ENCODE results near the gene CYSRT1. TPM values are rescaled to one million over a fixed set of nuclear protein-coding genes. Genes with fewer than 3 reads are reported as not detected.

The CYSRT1 gene
- total RNA-seq, 1 donor: 0.36 TPM

DNA sequence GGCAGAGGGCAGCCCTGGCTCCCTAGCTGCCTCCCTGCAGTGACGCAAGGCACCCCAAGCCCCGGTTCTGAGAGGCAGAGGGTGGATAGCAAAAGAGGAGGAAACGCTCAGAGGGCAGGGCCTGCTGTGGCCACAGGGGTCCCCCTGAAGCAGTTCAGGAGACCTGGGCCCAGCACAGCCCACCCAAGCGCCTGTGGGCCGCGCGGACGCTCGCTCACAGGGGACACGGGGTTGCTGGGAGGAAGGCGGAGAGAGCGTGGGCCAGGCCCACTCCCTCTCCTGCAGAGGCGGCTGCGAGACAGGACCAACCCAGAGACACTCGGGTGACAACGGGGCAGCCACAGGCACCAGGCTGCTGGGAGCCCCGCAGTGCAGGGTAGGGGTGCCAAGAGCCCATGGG is 45.2 kb upstream of the CYSRT1 start:
- DNase-seq (ENCODE audit: low read depth): no peak
- TF ChIP-seq CTCF (IDR thresholded peaks at IDR 0.05; ENCODE audit: insufficient read depth, low read length): no peak
- H3K4me3 ChIP-seq (ENCODE audit: low read depth, low read length): no peak overlapping the region

DNA sequence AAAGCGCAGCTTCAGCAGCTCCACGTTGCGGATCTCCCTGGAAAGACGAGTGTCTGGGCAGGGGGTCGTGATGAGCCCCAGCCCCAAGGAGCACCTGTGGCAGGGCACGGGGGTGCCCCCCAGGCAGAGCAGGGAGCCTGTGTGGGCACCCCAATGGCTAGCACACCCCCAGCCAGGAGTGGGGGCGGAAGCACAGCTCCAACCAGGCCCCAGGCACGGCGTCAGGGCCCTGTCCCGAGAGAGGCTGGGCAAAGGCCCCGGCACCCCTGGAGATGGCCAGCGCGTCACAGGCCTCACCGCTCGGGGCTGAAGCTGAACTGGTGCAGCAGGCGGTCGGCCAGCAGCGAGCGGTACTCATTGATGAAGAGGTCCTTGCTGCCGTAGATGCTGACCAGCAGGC is 44.5 kb upstream of the CYSRT1 start:
- no peak for TF ChIP-seq CTCF (IDR thresholded peaks at IDR 0.05; ENCODE audit: insufficient read depth, low read length)
- no peak overlapping the region for H3K4me3 ChIP-seq (ENCODE audit: low read depth, low read length)
- DNase-seq (ENCODE audit: low read depth): no peak

DNA sequence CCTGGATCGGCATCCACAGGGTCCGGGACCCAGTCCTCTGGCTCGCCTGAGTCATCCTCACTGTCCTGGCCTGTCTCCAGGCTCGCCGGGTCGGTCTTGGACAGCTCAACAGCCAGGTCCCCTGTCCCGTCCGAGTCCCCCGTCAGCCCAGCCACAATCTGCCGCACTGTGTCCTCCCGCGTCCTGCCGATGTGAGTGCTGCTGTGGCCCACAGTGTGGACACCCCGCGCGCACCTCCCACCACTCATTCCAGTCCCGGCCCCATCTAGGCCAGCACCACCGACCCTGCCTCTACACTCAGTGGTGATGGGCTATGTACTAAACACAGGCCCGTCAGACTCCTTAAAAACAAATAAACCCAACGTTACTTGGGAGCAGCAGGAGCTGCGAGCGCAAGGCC is 43.3 kb upstream of the CYSRT1 start:
- no peak for TF ChIP-seq CTCF (IDR thresholded peaks at IDR 0.05; ENCODE audit: insufficient read depth, low read length)
- DNase-seq (ENCODE audit: low read depth): no peak
- H3K4me3 ChIP-seq (ENCODE audit: low read depth, low read length): no peak overlapping the region

GRCh38 chr9:137182836-137183235 is 42.1 kb upstream of the CYSRT1 start:
- TF ChIP-seq CTCF (IDR thresholded peaks at IDR 0.05; ENCODE audit: insufficient read depth, low read length): no peak
- no peak overlapping the region for H3K4me3 ChIP-seq (ENCODE audit: low read depth, low read length)
- DNase-seq (ENCODE audit: low read depth): no peak

DNA sequence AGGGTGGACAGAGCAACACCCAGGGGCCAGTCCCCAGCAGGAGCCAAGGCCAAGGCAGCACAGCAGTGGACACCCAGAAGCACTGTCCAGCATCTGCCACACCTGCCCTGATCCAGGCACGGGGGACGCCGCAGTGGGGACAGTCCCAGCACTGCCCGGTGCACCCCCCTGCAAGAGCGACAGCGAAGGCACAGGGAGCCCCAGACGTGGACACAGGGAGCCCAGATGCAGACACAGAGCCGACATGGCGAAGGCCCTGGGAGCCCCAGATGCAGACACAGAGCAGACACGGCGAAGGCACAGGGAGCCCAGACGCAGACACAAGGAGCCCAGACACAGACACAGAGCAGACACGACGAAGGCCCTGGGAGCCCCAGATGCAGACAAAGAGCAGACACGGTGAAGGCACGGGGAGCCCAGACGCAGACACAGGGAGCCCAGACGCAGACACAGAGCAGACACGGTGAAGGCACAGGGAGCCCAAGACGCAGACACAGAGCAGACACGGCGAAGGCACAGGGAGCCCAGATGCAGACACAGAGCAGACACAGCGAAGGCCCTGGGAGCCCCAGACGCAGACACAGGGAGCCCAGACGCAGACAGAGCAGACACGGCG is 40.9 kb upstream of the CYSRT1 start:
- H3K4me3 ChIP-seq (ENCODE audit: low read depth, low read length): no peak overlapping the region
- DNase-seq (ENCODE audit: low read depth): no peak
- no peak for TF ChIP-seq CTCF (IDR thresholded peaks at IDR 0.05; ENCODE audit: insufficient read depth, low read length)

DNA sequence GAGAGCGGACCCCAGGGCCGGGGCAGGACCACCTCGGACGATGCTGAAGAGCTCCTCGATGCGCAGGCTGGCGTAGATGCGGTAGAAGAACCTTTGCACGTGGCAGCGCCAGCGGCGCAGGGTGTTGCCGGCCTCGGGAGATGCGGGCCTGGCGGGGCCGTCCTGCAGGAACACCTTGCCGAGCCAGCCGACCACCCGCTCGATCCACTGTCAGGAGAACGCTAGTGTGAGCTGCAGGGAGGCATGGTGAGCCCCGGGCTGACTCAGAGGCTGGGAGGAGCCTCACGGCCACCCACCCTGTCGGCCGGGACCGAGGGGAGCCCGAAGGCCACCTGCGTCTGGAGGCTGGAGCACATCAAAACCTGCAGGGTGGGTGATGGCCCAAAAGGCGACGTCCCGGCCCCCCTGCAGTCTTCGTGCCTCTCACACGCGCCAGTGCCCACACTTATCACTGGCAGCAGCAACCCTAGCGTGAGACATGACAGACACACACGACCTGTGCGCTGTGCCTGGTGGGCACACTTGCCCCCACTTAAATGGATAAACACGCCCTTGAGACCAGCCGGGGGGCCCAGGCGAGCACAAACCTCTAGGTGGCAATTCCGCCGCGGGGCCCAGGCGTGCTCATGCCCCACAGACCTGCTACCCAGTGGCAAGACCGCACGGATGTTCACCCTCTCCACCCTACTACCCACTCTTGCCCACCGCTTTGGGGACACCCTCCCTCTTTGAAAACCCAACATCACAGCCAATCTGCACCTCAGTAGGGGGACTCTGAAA is 39.9 kb upstream of the CYSRT1 start:
- TF ChIP-seq CTCF (IDR thresholded peaks at IDR 0.05; ENCODE audit: insufficient read depth, low read length): no peak
- no peak overlapping the region for H3K4me3 ChIP-seq (ENCODE audit: low read depth, low read length)

More for the DNA sequence above, 39.9 kb upstream of the CYSRT1 start:
- no peak for DNase-seq (ENCODE audit: low read depth)
